HEK293 (cell line): ENCODE measurements around the gene GPR85.

Experiments used
- YY1 ChIP-seq: fragments of 450-650 bp; formaldehyde crosslinking; IDR thresholded peaks from 2 replicates; pipeline ENCODE4 v1.5.1; 2018; ENCODE audit warnings: missing biosample characterization, missing genetic modification characterization
- ZBTB8A ChIP-seq: fragments of 450-650 bp; formaldehyde crosslinking; IDR thresholded peaks from 2 replicates; pipeline ENCODE4 v1.5.1; 2016; ENCODE audit warnings: missing biosample characterization, missing genetic modification characterization
- ZNF423 ChIP-seq: fragments of 450-650 bp; formaldehyde crosslinking; IDR thresholded peaks from 2 replicates; pipeline ENCODE4 v1.5.1; 2016; ENCODE audit warnings: missing biosample characterization, missing genetic modification characterization
- ZNF514 ChIP-seq: fragments of 450-650 bp; formaldehyde crosslinking; IDR thresholded peaks from 2 replicates; pipeline ENCODE4 v1.5.1; 2016; ENCODE audit warnings: missing biosample characterization, missing genetic modification characterization
- ZNF549 ChIP-seq: fragments of 450-650 bp; IDR thresholded peaks from 2 replicates; pipeline ENCODE4 v1.5.1; 2018; ENCODE audit warnings: missing biosample characterization, missing genetic modification characterization, mild to moderate bottlenecking, inconsistent platforms, moderate library complexity
- TF ChIP-seq, protein P1 (sequence below): fragments of 450-650 bp; formaldehyde crosslinking; IDR thresholded peaks from 2 replicates; pipeline ENCODE4 v1.5.1; 2016; ENCODE audit warnings: missing biosample characterization, missing genetic modification characterization
- TF ChIP-seq, protein P2 (sequence below): fragments of 450-650 bp; formaldehyde crosslinking; optimal IDR thresholded peaks from 2 replicates; pipeline ENCODE3; 2016; ENCODE audit warnings: missing biosample characterization, mild to moderate bottlenecking, missing genetic modification characterization

DNA sequence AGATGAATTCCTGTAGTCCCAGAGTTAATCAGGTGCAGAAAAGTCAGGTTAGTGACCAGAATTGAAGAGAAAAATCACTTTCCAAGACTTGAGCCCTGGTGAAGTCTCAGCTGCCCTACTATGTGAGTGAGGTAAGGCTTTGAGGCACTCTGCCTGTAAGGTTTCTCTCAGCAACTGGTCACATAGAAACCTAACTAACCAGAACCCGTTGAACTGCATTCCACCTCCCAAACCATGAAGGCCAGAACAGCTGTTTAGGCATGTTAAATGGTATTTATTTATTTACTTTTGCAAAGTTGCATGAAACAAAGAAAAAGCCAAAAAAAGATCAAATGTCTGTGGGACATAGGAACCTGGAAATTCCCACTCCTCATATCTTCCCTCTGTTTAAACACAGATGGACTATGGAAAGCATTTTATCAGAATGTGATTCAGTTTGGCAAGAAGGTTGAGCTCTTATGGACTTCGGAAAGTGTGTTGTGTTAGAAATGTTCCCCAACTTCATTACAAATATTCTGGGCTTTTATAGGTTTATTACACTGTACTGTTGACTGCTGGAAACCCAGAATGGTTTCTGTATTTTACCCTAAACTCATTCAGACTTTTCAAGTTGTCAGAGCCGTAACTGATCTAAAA lies 12.8 kb upstream of the GPR85 start:
- TF ChIP-seq YY1 (tag by site-specific recombination) (no peak), ZNF514 (tag by site-specific recombination) (no peak), ZNF549 (tag by site-specific recombination) (no peak), ZNF423 (tag by site-specific recombination) (no peak), ZBTB8A (no peak)
- TF ChIP-seq, protein P1, sequence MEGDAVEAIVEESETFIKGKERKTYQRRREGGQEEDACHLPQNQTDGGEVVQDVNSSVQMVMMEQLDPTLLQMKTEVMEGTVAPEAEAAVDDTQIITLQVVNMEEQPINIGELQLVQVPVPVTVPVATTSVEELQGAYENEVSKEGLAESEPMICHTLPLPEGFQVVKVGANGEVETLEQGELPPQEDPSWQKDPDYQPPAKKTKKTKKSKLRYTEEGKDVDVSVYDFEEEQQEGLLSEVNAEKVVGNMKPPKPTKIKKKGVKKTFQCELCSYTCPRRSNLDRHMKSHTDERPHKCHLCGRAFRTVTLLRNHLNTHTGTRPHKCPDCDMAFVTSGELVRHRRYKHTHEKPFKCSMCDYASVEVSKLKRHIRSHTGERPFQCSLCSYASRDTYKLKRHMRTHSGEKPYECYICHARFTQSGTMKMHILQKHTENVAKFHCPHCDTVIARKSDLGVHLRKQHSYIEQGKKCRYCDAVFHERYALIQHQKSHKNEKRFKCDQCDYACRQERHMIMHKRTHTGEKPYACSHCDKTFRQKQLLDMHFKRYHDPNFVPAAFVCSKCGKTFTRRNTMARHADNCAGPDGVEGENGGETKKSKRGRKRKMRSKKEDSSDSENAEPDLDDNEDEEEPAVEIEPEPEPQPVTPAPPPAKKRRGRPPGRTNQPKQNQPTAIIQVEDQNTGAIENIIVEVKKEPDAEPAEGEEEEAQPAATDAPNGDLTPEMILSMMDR = no peak
- TF ChIP-seq, protein P2, sequence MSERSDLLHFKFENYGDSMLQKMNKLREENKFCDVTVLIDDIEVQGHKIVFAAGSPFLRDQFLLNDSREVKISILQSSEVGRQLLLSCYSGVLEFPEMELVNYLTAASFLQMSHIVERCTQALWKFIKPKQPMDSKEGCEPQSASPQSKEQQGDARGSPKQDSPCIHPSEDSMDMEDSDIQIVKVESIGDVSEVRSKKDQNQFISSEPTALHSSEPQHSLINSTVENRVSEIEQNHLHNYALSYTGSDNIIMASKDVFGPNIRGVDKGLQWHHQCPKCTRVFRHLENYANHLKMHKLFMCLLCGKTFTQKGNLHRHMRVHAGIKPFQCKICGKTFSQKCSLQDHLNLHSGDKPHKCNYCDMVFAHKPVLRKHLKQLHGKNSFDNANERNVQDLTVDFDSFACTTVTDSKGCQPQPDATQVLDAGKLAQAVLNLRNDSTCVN (tag by site-specific recombination) = no peak
